Ovary (tissue), 3 donors: ENCODE data around the gene DCAF11.

Source experiments
- POLR2A ChIP-seq: fragments of 450-650 bp; IDR thresholded peaks from one replicate; pipeline ENCODE4 v1.6.1; 2017; ENCODE audit warnings: antibody characterized with exemption, mild to moderate bottlenecking, moderate library complexity
- TF ChIP-seq, protein P1 (sequence below), 3 donors: fragments of 450-650 bp in 2 of 3; fragments of 200-600 bp in 1 of 3; IDR thresholded peaks; one replicate each; pipeline versions ENCODE4 v1.5.1 to v1.8.0; 2016 to 2022; ENCODE audit warnings: antibody characterized with exemption in 3 of 3, mild to moderate bottlenecking in 1 of 3
- donor health status: DM: no; HTN: no; CAD: no.

DNA sequence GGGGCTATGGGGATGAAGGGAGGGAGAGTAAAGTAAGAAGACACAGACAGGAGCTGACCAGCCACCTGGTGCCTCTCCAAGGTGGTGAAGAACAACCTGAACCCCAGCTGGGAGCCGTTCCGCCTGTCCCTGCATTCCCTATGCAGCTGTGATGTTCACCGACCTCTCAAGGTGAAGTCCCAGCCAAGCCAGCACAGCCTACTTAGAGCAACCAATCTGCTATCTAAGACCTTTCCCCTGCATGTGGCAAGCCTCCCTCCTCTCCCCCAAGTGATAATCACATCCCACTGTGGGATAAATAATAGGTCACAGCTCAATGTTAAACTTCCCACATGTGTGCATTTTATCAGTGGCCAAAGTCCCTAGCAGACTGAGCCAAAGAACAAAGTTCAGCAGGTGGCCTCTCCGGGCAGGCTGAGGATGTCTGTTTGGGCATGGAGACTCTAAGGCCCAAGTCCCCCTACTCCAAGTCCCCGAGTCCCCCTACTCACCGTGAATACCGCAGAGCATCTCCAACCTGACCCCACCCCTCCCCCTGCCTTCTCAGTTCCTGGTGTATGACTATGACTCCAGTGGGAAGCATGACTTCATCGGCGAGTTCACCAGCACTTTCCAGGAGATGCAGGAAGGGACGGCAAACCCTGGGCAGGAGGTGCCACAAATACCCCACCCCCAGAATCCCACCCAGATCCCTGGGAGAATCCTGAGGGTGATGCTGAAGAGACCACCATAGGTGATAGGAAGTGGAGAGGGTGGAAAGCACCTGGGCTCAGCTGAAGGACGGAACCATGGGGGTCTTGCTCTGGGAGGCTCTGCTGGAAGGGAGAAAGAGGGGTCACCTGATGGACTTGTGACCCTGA is 39.7 kb upstream of the DCAF11 start:
- no peak for TF ChIP-seq POLR2A
- TF ChIP-seq, protein P1, sequence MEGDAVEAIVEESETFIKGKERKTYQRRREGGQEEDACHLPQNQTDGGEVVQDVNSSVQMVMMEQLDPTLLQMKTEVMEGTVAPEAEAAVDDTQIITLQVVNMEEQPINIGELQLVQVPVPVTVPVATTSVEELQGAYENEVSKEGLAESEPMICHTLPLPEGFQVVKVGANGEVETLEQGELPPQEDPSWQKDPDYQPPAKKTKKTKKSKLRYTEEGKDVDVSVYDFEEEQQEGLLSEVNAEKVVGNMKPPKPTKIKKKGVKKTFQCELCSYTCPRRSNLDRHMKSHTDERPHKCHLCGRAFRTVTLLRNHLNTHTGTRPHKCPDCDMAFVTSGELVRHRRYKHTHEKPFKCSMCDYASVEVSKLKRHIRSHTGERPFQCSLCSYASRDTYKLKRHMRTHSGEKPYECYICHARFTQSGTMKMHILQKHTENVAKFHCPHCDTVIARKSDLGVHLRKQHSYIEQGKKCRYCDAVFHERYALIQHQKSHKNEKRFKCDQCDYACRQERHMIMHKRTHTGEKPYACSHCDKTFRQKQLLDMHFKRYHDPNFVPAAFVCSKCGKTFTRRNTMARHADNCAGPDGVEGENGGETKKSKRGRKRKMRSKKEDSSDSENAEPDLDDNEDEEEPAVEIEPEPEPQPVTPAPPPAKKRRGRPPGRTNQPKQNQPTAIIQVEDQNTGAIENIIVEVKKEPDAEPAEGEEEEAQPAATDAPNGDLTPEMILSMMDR (IDR thresholded peaks at IDR 0.05): no peak
